ENCODE results near the gene NPTN.

DNA sequence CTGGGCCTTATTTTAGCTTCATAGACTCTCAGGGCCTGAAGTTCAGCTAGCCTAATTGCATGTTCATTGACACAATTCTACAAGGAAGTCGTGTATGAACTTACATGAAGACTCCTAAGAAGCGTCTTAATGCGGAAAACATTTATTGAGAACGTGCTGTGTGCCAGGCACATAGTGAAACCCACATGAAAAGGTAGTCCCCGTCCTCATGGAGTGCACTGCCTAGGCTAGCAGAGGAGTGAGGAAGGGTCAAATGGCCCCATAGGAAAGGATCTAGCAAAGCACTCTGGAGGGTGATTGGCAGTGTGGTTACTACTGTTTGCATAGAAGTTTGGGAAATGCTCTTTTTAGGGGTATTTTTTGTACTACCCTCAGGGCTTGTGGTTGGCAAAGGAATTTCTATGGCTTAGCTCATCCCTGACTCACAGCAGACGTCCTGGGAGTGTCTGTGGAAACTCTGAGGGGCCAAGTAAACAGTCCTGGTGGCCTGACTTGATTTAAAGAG, 854 bp upstream of the NPTN start:
- TF ChIP-seq, protein P1, sequence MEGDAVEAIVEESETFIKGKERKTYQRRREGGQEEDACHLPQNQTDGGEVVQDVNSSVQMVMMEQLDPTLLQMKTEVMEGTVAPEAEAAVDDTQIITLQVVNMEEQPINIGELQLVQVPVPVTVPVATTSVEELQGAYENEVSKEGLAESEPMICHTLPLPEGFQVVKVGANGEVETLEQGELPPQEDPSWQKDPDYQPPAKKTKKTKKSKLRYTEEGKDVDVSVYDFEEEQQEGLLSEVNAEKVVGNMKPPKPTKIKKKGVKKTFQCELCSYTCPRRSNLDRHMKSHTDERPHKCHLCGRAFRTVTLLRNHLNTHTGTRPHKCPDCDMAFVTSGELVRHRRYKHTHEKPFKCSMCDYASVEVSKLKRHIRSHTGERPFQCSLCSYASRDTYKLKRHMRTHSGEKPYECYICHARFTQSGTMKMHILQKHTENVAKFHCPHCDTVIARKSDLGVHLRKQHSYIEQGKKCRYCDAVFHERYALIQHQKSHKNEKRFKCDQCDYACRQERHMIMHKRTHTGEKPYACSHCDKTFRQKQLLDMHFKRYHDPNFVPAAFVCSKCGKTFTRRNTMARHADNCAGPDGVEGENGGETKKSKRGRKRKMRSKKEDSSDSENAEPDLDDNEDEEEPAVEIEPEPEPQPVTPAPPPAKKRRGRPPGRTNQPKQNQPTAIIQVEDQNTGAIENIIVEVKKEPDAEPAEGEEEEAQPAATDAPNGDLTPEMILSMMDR (IDR thresholded peaks at IDR 0.05) = no peak
- TF ChIP-seq ZFX (IDR thresholded peaks at IDR 0.05; ENCODE audit: borderline replicate concordance) = no peak

Measured in 22Rv1 (cell line).